Coronary artery (tissue), 2 donors: ENCODE data around the gene SLC24A3.

ENCODE experiments used
- DNase-seq: peaks from one replicate; pipeline ENCODE4 v3.0.0-alpha.2; 2017; ENCODE audit warnings: low spot score
- H3K27ac ChIP-seq, 2 donors: fragments of 200-600 bp; sonication (generic); one replicate each; pipeline ENCODE4 v1.5.1; 2016 to 2019
- H3K4me3 ChIP-seq: fragments of 200-600 bp; sonication (generic); 2 replicates; pipeline ENCODE4 v1.5.1; 2016; ENCODE audit warnings: mild to moderate bottlenecking, moderate library complexity
- TF ChIP-seq, protein P1 (sequence below): fragments of 200-600 bp; sonication (generic); IDR thresholded peaks from one replicate; pipeline ENCODE4 v1.5.1; 2019; ENCODE audit warnings: antibody characterized with exemption

Gene SLC24A3

GRCh38 chr20:19313342-19314069, 101.1 kb downstream of the SLC24A3 start:
- no peak for DNase-seq

GRCh38 chr20:19314621-19315020, 102.2 kb downstream of the SLC24A3 start:
- TF ChIP-seq, protein P1, sequence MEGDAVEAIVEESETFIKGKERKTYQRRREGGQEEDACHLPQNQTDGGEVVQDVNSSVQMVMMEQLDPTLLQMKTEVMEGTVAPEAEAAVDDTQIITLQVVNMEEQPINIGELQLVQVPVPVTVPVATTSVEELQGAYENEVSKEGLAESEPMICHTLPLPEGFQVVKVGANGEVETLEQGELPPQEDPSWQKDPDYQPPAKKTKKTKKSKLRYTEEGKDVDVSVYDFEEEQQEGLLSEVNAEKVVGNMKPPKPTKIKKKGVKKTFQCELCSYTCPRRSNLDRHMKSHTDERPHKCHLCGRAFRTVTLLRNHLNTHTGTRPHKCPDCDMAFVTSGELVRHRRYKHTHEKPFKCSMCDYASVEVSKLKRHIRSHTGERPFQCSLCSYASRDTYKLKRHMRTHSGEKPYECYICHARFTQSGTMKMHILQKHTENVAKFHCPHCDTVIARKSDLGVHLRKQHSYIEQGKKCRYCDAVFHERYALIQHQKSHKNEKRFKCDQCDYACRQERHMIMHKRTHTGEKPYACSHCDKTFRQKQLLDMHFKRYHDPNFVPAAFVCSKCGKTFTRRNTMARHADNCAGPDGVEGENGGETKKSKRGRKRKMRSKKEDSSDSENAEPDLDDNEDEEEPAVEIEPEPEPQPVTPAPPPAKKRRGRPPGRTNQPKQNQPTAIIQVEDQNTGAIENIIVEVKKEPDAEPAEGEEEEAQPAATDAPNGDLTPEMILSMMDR = no peak
- no peak for DNase-seq
- no peak overlapping the region for H3K27ac ChIP-seq
- H3K4me3 ChIP-seq = no peak overlapping the region

More at GRCh38 chr20:19313342-19314069, 101.1 kb downstream of the SLC24A3 start:
- Histone ChIP-seq H3K27ac (no peak overlapping the region), H3K4me3 (no peak overlapping the region)
- TF ChIP-seq, protein P1 = no peak

DNA sequence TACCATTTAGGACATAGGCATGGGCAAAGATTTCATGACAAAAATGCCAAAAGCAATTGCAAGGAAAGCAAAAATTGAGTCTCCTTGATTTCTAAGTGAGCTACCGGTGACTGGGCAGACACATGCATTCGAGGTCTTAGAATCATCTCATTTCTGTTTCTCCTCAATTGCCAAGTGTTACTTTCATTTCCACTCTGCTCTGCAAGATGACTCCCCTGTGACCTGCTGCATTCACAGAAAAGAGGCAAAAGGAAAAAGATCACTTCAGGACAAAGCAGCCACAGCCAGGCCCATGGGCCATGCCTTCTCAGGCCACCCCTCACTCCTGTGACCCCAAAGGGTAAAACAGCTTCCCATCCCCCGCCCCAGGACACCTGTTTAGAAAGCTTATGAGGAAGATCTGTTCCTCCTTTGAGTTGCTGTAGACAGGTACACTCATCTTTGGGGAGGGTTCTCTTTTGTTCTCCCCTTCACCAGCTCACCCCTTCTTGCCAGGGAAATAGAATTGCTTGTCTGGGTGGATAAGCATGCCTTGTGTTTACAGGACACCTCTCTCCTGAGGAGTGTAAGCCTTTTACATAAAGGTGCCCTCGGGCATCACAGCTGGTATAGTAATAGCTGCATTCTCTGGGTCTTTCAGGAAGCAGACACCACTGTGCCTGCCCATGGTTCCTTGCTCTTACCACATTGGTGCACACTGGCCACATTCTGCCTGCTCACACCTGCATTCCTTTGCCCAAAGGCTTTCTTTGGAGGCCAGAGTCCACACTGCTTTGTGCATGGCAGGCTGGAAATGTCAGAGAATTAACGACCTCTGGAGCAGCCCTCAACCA, 105.0 kb downstream of the SLC24A3 start:
- Histone ChIP-seq H3K27ac (no peak overlapping the region), H3K4me3 (no peak overlapping the region)
- DNase-seq = no peak
- TF ChIP-seq, protein P1 = no peak

DNA sequence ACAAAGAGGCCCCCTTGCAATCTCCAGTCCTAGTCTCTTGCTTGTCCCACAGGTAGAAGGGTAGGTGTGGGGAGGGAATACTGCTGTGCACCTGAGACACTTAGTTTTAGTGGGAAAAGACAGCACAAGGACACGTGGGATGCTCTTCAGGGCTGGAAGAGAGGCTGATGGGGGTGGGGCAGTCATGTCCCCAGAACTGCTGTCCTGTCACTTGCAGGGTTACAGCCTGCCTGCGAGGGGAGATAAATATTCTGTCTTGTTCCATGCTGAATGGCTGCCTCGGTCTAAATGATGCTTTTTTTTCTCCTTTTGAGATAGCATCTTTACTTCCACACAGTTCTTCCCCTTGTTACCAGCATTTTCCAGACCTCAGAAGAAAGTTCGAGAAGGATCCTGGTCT, 106.2 kb downstream of the SLC24A3 start:
- TF ChIP-seq, protein P1 = no peak
- no peak overlapping the region for H3K27ac ChIP-seq
- DNase-seq = no peak
- no peak overlapping the region for H3K4me3 ChIP-seq

- TF ChIP-seq, protein P1 = no peak
- DNase-seq = no peak
- Histone ChIP-seq H3K27ac (no peak overlapping the region), H3K4me3 (no peak overlapping the region)
Observed at GRCh38 chr20:19320005-19320404, 107.6 kb downstream of the SLC24A3 start.

DNA sequence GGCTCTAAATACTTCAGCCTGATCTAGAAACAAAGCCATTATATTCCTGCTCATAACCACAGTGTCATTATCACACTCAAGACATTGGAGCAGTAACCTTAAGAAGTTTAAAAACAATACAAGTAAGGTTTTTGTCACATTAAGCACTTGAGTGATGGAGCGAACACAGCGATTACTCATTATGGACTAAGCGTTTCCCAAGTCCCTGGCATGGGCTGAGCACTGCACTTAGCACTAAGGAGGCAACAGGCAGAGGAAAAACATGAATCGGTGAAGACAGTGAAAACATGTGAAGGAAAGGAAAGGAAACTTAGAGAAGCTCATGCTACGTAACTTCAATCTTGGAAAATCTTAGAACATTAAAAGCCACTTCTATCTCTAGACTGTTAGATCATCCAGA, 108.7 kb downstream of the SLC24A3 start:
- no peak overlapping the region for H3K27ac ChIP-seq
- H3K4me3 ChIP-seq = no peak overlapping the region
- TF ChIP-seq, protein P1 = no peak
- no peak for DNase-seq
